HepG2 (cell line): Measurements from ENCODE around the gene ARHGEF4. TPM values are rescaled to one million over a fixed set of nuclear protein-coding genes. Genes with fewer than 3 reads are reported as not detected.

Source experiments
- ATAC-seq: fragments of 200-7000 bp; cut with Tn5 transposase; 3 replicates; pipeline ENCODE4 v1.9.1; 2020; ENCODE audit warnings: mild to moderate bottlenecking, moderate library complexity
- BruUV-seq: library from RNA; stranded (reverse); fragments of 400-500 nt; replicated peaks from 2 replicates; lab custom pipeline; 2021; lab: Mats Ljungman, UMichigan
- CTCF ChIA-PET: fragments of 300-600 bp; formaldehyde crosslinking; extraction: SDS; loops from one replicate; lab custom pipeline; 2021; ENCODE audit warnings: low total read pairs, inconsistent platforms, low intra/inter-chr PET ratio; lab: Yijun Ruan, JAX
- POLR2A ChIA-PET: fragments of 350-600 bp; sonication (Branson Sonifier 250); formaldehyde crosslinking; loops from one replicate; lab custom pipeline; 2020; ENCODE audit warnings: antibody characterized with exemption, inconsistent platforms; lab: Yijun Ruan, JAX
- DNase-seq: peaks from one replicate; pipeline ENCODE4 v3.0.0-alpha.2; 2015; ENCODE audit warnings: low spot score
- FAIRE-seq: peaks from 3 replicates; lab custom pipeline; 2011; peaks lifted over from hg19 to GRCh38; lab: Jason Lieb, UNC
- H2AFZ ChIP-seq: one replicate; pipeline ENCODE4 v1.6.1; 2011; ENCODE audit warnings: low read length, inconsistent platforms
- H3K27ac ChIP-seq: fragments of 300-600 bp; 3 replicates; pipeline ENCODE4 v1.8.0; 2011; ENCODE audit warnings: mixed run types, mild to moderate bottlenecking, mixed read lengths, low read length, inconsistent platforms; ENCODE audit not compliant: insufficient read depth; ENCODE audit errors: extremely low read length
- H3K27me3 ChIP-seq, 2 experiments: fragments of 200-600 bp in 1 of 2; 2 replicates in 1 of 2; 3 replicates in 1 of 2; pipeline versions ENCODE4 v1.6.0 to v1.8.0; 2011; ENCODE audit warnings: low read length in 2 of 2, mild to moderate bottlenecking in 2 of 2, moderate library complexity in 2 of 2, inconsistent platforms in 1 of 2; ENCODE audit not compliant: insufficient read depth in 2 of 2, control insufficient read depth in 1 of 2
- H3K36me3 ChIP-seq, 2 experiments: fragments of 200-600 bp in 1 of 2; replicated peaks in 1 of 2; 2 replicates in 1 of 2; 3 replicates in 1 of 2; pipeline versions ENCODE4 v1.5.1 to v1.8.0; 2011; ENCODE audit warnings: low read length in 2 of 2, inconsistent platforms in 1 of 2; ENCODE audit not compliant: insufficient read depth in 2 of 2, control insufficient read depth in 1 of 2
- H3K4me1 ChIP-seq: 2 replicates; pipeline ENCODE4 v1.5.1; 2012; ENCODE audit warnings: low read length, inconsistent platforms; ENCODE audit not compliant: insufficient read depth
- H3K4me2 ChIP-seq: 2 replicates; pipeline ENCODE4 v1.6.0; 2011; ENCODE audit warnings: low read depth, low read length, inconsistent platforms
- H3K4me3 ChIP-seq, 3 experiments: fragments of 200-600 bp in 1 of 3; sonication (generic), shearing (Covaris generic) in 1 of 3; replicated peaks in 1 of 3; 2 replicates each; pipeline ENCODE4 v1.5.1; 2011 to 2016; ENCODE audit warnings: low read length in 3 of 3, inconsistent platforms in 2 of 3, low read depth in 2 of 3, mild to moderate bottlenecking in 2 of 3, control low read depth in 1 of 3, mixed read lengths in 1 of 3; ENCODE audit not compliant: insufficient read depth in 1 of 3
- H3K79me2 ChIP-seq: one replicate; pipeline ENCODE4 v1.6.1; 2011; ENCODE audit warnings: low read length, inconsistent platforms; ENCODE audit not compliant: insufficient read depth
- H3K9ac ChIP-seq: 2 replicates; pipeline ENCODE4 v1.6.0; 2011; ENCODE audit warnings: mild to moderate bottlenecking, low read depth, low read length, inconsistent platforms; ENCODE audit not compliant: insufficient read depth
- H3K9me3 ChIP-seq: 2 replicates; pipeline ENCODE4 v1.5.1; 2012; ENCODE audit warnings: mild to moderate bottlenecking, low read length
- H4K20me1 ChIP-seq: 2 replicates; pipeline ENCODE4 v1.6.0; 2011; ENCODE audit warnings: inconsistent platforms, mild to moderate bottlenecking, low read length, moderate library complexity; ENCODE audit not compliant: insufficient read depth
- HOXA3 ChIP-seq: sonication (generic); formaldehyde crosslinking; IDR thresholded peaks from 2 replicates; pipeline ENCODE4 v1.5.0; 2020; ENCODE audit warnings: missing genetic modification reagents
- MAFK ChIP-seq, 2 experiments: IDR thresholded peaks in 1 of 2; conservative IDR thresholded peaks in 1 of 2; 2 replicates each; pipeline ENCODE4 v1.6.1; 2011; ENCODE audit warnings: improper control_type of control experiment in 2 of 2, low read length in 2 of 2
- MYNN ChIP-seq: sonication (generic); formaldehyde crosslinking; IDR thresholded peaks from 2 replicates; pipeline ENCODE4 v1.4.0; 2020; ENCODE audit warnings: mild to moderate bottlenecking, low read depth, missing genetic modification reagents
- NCOA1 ChIP-seq: sonication (generic); formaldehyde crosslinking; IDR thresholded peaks from 2 replicates; pipeline ENCODE4 v1.9.0; 2021; ENCODE audit warnings: missing genetic modification reagents
- NFE2L2 ChIP-seq: fragments of 150-350 bp; IDR thresholded peaks from 2 replicates; pipeline ENCODE4 v1.6.1; 2014; ENCODE audit warnings: low read length
- RFXANK ChIP-seq: IDR thresholded peaks from 2 replicates; pipeline ENCODE4 v1.6.1; 2016
- SUZ12 ChIP-seq: fragments of 150-350 bp; IDR thresholded peaks from 2 replicates; pipeline ENCODE4 v1.6.1; 2014; ENCODE audit warnings: low read depth, low read length
- THYN1 ChIP-seq: sonication (generic); formaldehyde crosslinking; IDR thresholded peaks from 2 replicates; pipeline ENCODE4 v1.8.1; 2023; ENCODE audit warnings: low read depth, mild to moderate bottlenecking, moderate library complexity, missing genetic modification reagents, borderline replicate concordance
- ZNF292 ChIP-seq: sonication (generic); formaldehyde crosslinking; IDR thresholded peaks from 2 replicates; pipeline ENCODE4 v1.8.1; 2022; ENCODE audit warnings: mild to moderate bottlenecking, low read depth, missing genetic modification reagents, borderline replicate concordance
- ZNF44 ChIP-seq: sonication (generic); formaldehyde crosslinking; IDR thresholded peaks from 2 replicates; pipeline ENCODE4 v1.5.1; 2020; ENCODE audit warnings: mild to moderate bottlenecking, missing genetic modification reagents
- ZNF546 ChIP-seq: sonication (generic); formaldehyde crosslinking; conservative IDR thresholded peaks from 2 replicates; pipeline ENCODE4 v1.8.1; 2023; ENCODE audit warnings: mild to moderate bottlenecking, missing genetic modification reagents
- ZNF724P ChIP-seq: sonication (generic); formaldehyde crosslinking; IDR thresholded peaks from 2 replicates; pipeline ENCODE4 v1.8.0; 2022; ENCODE audit warnings: missing genetic modification reagents, borderline replicate concordance
- ZNF737 ChIP-seq: sonication (generic); formaldehyde crosslinking; IDR thresholded peaks from 2 replicates; pipeline ENCODE4 v1.5.0; 2020; ENCODE audit warnings: missing genetic modification reagents, mild to moderate bottlenecking, borderline replicate concordance
- ZNF782 ChIP-seq: sonication (generic); formaldehyde crosslinking; IDR thresholded peaks from 2 replicates; pipeline ENCODE4 v1.4.0; 2020; ENCODE audit warnings: missing genetic modification reagents, mild to moderate bottlenecking, borderline replicate concordance
- WGBS: methylation state at CpG from one replicate; pipeline ENCODE4 v1.1.6; 2017; ENCODE audit warnings: low lambda C conversion rate; 5-methylcytosine and 5-hydroxymethylcytosine counted together
- in situ Hi-C: cut with HindIII; loops from 2 replicates; pipeline ENCODE4 v1.10.0; 2017; ENCODE audit warnings: low pct_unique_long_range_greater_than_20kb; ENCODE audit not compliant: extremely low pct_ligation_motif_present
- intact Hi-C: fragments of 100-400 bp; cut with micrococcal nuclease; formaldehyde crosslinking; loops from one replicate; pipeline ENCODE4 v1.10.0; 2022; ENCODE audit not compliant: unreplicated experiment
- polyA plus RNA-seq, 8 experiments: library from polyadenylated mRNA; depleted of rRNA in 3 of 8; stranded (reverse) in 7 of 8; unstranded in 1 of 8; fragments of >200 nt; fragmentation: Illumina TruSeq in 4 of 8; extraction: Trizol in 4 of 8; gene quantifications; 2 replicates each; pipeline versions ENCODE4 v1.2.1 to v1.2.3, GENCODE V29; 2011 to 2016; ENCODE audit warnings: low read depth in 4 of 8, missing spikeins in 1 of 8, mixed read lengths in 1 of 8; ENCODE audit not compliant: insufficient read depth in 1 of 8
- total RNA-seq, 5 experiments: library from RNA; depleted of rRNA; stranded (reverse); fragments of >200 nt; fragmentation: Illumina TruSeq; extraction: Trizol; gene quantifications; 2 replicates each; pipeline ENCODE4 v1.2.3, GENCODE V29; 2016; ENCODE audit warnings: low read depth in 1 of 5
- TF ChIP-seq, protein P1 (sequence below): sonication (generic); formaldehyde crosslinking; IDR thresholded peaks from 2 replicates; pipeline ENCODE4 v1.4.0; 2020; ENCODE audit warnings: mild to moderate bottlenecking, missing genetic modification reagents
- TF ChIP-seq, protein P2 (sequence below): sonication (generic); formaldehyde crosslinking; IDR thresholded peaks from 2 replicates; pipeline ENCODE4 v1.8.0; 2022; ENCODE audit warnings: mild to moderate bottlenecking, missing genetic modification reagents, moderate library complexity
- TF ChIP-seq, protein P3 (sequence below): sonication (generic); formaldehyde crosslinking; IDR thresholded peaks from 2 replicates; pipeline ENCODE4 v1.9.0; 2022; ENCODE audit warnings: missing genetic modification reagents, mild to moderate bottlenecking, borderline replicate concordance

Gene ARHGEF4
- total and polyA plus RNA-seq, 2 of the 13 experiments (the other 11 are each of a cell fraction or from before 2014, with no cell fraction given): 0.11 to 0.13 TPM

DNA sequence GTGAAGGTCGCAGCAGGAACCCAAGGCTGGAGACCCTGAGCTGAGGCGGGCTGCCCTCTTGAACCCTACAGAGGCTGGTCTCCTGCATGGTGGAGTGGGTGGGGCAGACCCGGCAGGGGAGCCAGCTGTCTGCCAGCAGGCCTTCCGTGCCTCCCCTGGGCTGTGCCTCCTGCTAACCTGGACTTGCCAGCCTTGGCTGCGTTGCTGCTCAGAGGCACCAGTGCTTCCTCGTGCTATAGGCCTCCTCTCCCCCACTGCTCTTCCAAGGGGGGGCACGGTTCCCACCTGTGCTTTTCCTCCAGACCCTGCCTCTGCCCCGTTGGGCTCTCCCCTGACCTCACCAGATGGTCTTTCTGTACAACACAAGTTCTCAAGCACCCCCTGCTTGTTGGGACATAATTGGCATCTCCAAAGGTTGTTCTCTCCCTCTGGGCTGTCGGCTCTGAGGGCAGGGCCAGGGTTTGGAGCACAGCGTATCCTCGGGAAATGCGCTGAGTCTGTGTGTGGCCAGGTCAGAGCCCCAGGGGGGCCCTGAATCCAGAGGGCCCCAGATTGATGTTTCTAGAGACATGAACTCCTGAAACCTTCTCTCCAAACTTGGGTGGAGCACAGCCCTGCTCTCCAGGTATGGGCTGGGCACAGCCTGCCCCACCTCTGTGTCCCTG is 6.7 kb downstream of the ARHGEF4 start:
- Histone ChIP-seq H3K9ac (no peak overlapping the region), H3K4me3 (no peak overlapping the region), H3K9me3 (no peaks in the 10 kb centered on the region), H3K4me1 (no peaks in the 10 kb centered on the region), H3K27me3 (peaks cover 12 to 69% of the 10 kb centered on the region in 2 experiments; a peak in 4 of 5 replicates), H3K4me2 (no peak overlapping the region), H2AFZ (no peak overlapping the region), H3K36me3 (no peaks in the 10 kb centered on the region), H4K20me1 (no peaks in the 10 kb centered on the region), H3K27ac (no peak overlapping the region), H3K79me2 (no peaks in the 10 kb centered on the region)
- no peak for DNase-seq
- TF ChIP-seq THYN1 (no peak), HOXA3 (no peak), ZNF724P (CRISPR knock-in tag) (no peak), RFXANK (CRISPR knock-in tag) (no peak), ZNF44 (CRISPR knock-in tag) (no peak)
- TF ChIP-seq, protein P1, sequence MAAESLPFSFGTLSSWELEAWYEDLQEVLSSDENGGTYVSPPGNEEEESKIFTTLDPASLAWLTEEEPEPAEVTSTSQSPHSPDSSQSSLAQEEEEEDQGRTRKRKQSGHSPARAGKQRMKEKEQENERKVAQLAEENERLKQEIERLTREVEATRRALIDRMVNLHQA (CRISPR knock-in tag): no peak
- ChIA-PET POLR2A (no interaction called here), CTCF (no interaction called here)
- WGBS: 10% methylated on average over 9 of the region's 12 CpGs
- BruUV-seq: no TSS peak
- intact Hi-C loops (no loop called here), in situ Hi-C loops (no loop called here)
- ATAC-seq: no peak
- FAIRE-seq: no peak

DNA sequence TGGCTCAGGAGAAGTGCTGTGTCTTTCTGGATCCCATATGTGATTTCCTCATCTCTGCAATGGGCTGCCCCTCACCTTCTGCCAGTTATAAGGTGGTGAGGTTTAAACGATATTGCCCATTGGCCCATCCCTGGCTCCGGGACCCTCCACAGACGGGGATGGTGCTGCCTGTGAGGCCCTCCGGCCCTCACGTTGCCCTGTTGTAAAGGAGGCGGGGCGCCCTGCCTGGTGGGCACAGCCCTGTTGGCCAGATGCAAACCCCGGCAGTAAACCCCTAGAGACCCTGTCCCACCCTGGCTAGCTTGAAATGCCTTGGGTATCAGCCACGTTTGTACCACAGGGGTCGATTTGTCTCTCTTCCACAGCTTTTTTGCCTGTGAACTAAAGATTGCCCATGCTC is 7.4 kb downstream of the ARHGEF4 start:
- CTCF ChIA-PET: no interaction called here
- no peak for FAIRE-seq
- in situ Hi-C loops: no loop called here
- TF ChIP-seq ZNF292 (CRISPR knock-in tag) (no peak), MYNN (no peak), ZNF737 (no peak), ZNF782 (no peak), SUZ12 (no peak), HOXA3 (no peak), MAFK (conservative IDR thresholded peaks at IDR 0.05 in 1 of 2, IDR thresholded peaks at IDR 0.05 in 1 of 2; ENCODE audit: low read length in 2 of 2) (no peak), ZNF546 (CRISPR knock-in tag) (no peak), NFE2L2 (no peak), NCOA1 (CRISPR knock-in tag) (no peak)
- TF ChIP-seq, protein P2, sequence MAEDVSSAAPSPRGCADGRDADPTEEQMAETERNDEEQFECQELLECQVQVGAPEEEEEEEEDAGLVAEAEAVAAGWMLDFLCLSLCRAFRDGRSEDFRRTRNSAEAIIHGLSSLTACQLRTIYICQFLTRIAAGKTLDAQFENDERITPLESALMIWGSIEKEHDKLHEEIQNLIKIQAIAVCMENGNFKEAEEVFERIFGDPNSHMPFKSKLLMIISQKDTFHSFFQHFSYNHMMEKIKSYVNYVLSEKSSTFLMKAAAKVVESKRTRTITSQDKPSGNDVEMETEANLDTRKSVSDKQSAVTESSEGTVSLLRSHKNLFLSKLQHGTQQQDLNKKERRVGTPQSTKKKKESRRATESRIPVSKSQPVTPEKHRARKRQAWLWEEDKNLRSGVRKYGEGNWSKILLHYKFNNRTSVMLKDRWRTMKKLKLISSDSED (CRISPR knock-in tag): no peak
- TF ChIP-seq, protein P3, sequence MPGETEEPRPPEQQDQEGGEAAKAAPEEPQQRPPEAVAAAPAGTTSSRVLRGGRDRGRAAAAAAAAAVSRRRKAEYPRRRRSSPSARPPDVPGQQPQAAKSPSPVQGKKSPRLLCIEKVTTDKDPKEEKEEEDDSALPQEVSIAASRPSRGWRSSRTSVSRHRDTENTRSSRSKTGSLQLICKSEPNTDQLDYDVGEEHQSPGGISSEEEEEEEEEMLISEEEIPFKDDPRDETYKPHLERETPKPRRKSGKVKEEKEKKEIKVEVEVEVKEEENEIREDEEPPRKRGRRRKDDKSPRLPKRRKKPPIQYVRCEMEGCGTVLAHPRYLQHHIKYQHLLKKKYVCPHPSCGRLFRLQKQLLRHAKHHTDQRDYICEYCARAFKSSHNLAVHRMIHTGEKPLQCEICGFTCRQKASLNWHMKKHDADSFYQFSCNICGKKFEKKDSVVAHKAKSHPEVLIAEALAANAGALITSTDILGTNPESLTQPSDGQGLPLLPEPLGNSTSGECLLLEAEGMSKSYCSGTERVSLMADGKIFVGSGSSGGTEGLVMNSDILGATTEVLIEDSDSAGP: no peak

More for the DNA sequence above, 7.4 kb downstream of the ARHGEF4 start:
- H4K20me1 ChIP-seq: no peaks in the 10 kb centered on the region
- H3K4me1 ChIP-seq: no peaks in the 10 kb centered on the region
- intact Hi-C loops: no loop called here
- H3K27ac ChIP-seq: no peak overlapping the region
- ATAC-seq: no peak
- H3K9me3 ChIP-seq: no peaks in the 10 kb centered on the region
- POLR2A ChIA-PET: no interaction called here
- no peaks in the 10 kb centered on the region for H3K36me3 ChIP-seq
- no peak overlapping the region for H2AFZ ChIP-seq
- H3K27me3 ChIP-seq: peaks cover 13 to 68% of the 10 kb centered on the region in 2 experiments; a peak in 4 of 5 replicates
- WGBS: 42% methylated on average over 10 of the region's 10 CpGs
- no peak overlapping the region for H3K4me2 ChIP-seq
- DNase-seq: no peak
- H3K9ac ChIP-seq: no peak overlapping the region
- H3K79me2 ChIP-seq: no peaks in the 10 kb centered on the region
- no TSS peak for BruUV-seq
- H3K4me3 ChIP-seq: no peak overlapping the region
